Measurements from ENCODE around the gene IGSF9.

Gene IGSF9, protein sequence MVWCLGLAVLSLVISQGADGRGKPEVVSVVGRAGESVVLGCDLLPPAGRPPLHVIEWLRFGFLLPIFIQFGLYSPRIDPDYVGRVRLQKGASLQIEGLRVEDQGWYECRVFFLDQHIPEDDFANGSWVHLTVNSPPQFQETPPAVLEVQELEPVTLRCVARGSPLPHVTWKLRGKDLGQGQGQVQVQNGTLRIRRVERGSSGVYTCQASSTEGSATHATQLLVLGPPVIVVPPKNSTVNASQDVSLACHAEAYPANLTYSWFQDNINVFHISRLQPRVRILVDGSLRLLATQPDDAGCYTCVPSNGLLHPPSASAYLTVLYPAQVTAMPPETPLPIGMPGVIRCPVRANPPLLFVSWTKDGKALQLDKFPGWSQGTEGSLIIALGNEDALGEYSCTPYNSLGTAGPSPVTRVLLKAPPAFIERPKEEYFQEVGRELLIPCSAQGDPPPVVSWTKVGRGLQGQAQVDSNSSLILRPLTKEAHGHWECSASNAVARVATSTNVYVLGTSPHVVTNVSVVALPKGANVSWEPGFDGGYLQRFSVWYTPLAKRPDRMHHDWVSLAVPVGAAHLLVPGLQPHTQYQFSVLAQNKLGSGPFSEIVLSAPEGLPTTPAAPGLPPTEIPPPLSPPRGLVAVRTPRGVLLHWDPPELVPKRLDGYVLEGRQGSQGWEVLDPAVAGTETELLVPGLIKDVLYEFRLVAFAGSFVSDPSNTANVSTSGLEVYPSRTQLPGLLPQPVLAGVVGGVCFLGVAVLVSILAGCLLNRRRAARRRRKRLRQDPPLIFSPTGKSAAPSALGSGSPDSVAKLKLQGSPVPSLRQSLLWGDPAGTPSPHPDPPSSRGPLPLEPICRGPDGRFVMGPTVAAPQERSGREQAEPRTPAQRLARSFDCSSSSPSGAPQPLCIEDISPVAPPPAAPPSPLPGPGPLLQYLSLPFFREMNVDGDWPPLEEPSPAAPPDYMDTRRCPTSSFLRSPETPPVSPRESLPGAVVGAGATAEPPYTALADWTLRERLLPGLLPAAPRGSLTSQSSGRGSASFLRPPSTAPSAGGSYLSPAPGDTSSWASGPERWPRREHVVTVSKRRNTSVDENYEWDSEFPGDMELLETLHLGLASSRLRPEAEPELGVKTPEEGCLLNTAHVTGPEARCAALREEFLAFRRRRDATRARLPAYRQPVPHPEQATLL

DNA sequence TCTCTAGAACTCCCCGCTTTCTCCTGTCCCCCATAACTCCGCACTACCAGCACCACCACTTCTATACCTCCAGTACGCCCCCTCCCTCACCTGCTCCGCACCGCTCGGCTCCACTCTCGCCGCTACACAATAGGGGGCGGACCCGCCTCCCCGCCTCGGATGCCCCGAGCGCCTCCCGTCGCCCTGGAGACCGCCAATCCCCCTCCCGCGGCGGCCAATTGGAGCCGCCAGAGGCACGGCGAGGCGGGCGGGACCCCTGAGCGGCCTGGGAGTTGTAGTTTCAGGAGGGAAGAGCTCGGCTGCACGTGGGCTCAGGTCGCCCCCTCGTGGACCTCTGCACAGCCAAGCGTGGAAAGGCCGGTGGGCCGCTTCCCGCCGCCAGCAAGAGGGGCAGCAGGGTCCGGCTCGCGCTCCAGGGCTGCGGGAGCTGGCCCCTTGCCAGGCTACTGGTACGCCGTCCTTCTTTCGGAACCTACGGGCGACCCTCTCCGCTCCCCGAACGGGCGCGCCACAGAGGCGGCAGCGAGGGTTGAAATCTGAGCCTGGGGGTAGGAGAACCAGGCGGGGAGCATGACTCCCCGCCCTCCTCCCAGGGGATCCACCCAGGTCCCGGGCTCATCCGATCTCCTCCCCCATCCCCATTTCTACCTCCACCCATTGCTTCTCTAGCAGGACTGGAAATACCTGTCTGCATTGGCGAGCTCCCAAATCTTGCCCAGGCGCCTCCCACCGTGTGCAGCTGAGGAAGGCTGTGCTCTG lies at the start of gene IGSF9:
IGSF9 (minus strand) TSS at position 131 of the 759 bp plus-strand sequence. CDS start 2,159 bp downstream, outside the sequence.
- DNase-seq (ENCODE audit: low read depth), result peak; percentile 65

DNA sequence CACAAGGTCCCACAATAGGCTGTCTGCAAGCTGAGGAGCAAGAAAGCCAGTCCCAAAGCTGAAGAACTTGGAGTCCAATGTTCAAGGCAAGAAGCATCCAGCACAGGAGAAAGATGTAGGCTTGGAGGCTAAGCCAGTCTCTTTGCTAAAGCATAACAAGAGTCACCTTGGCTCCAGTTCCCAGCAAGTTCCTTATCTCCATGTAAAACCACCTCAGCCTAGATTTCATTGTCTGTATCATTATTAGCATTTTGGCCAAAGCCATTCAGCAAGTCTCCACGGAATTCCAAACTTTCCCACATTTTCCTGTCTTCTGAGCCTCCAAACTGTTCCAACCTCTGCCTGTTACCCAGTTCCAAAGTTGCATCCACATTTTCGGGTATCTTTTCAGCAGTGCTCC lies 49.5 kb upstream of the IGSF9 start:
- no peak for DNase-seq (ENCODE audit: low read depth)

DNA sequence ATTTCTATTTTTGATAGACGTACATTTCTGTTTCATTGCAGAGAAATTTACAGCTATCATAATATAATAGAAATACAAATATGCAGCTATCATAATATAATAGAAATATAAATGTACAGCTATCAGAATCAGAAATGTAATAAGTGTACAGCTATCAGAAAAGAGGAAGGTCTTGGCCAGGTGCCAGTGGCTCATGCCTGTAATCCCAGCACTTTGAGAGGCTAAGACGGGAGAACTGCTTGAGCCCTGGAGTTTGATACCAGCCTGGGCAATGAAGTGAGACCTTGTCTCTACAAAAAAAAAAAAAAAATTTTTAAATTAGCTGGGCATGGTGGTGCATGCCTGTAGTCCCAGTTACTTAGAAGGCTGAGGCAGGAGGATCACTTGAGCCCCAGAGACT lies 48.5 kb upstream of the IGSF9 start:
- no peak for DNase-seq (ENCODE audit: low read depth)

DNA sequence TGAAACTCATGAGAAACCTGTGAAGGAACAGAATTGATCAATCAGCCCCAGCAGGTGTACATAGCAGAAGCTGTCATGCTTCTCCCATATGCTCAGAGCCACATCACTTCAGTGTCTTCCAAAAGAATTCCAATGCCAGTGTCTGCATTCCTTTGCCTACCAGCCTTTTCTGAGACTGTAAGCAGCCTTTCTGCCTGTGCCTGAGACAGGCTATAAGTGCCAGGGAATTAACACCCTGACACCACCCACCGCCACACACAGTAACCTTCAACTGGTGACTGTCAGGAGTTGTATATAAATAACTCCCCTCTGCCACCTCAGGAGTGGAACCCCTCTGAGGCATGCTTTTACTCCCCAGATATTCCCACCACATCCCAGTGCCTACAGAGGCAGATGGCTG lies 46.7 kb upstream of the IGSF9 start:
- DNase-seq (ENCODE audit: low read depth), result no peak

DNA sequence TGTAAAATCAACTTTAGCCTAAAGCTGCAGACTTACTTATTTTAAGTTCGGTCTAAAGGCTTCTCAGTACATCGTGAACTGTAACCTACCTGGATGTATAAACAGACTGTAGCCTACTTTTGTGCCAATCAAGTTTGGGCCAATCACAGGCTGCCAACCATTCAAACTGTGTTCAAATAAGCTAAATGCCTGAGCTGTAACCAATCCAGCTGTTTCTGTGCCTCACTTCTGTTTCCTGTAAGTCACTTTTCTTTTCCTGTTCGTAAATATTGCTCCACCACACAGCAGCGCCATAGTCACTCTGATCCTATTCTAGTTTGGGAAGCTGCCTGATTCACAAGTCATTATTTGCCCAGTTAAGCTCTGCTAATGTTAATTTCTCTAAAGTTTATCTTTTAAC lies 46.1 kb upstream of the IGSF9 start:
- no peak for DNase-seq (ENCODE audit: low read depth)

DNA sequence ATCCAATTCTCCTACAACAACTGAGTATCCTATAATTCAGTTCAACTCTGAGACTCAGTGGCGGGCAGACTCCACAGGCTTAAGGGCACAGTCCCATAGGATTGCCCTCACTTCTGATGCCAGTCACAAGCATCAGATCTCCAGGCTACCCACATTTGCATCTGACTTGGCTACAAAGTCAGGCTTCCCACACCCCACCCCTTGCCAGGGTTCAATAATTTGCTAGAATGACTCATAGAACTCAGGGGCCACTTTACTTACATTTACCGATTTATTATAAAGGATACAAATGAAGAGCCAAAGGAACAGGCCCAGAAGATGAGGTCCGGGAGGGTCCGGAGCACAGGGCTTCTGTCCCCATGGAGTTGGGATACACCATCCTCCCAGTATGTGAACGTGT lies 44.6 kb upstream of the IGSF9 start:
- no peak for DNase-seq (ENCODE audit: low read depth)

DNA sequence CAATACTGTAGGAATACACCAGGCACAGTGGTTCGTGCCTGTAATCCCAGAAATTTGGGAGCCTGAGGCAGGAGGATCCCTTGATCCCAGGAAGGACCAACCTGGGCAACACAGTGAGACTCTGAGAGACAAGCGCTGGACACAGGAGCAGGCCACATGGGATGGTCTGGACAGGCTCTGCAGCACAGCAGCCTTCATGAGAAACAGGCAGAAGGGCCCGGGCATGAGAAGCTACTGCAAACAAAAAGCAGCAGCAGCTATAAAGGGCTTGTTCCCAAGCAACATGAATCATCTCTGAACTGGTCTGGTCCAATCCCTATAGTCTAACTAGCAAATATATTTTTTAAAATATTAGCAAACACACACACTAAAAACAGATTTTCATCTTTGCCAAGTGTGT lies 44.2 kb upstream of the IGSF9 start:
- DNase-seq (ENCODE audit: low read depth), result no peak

DNA sequence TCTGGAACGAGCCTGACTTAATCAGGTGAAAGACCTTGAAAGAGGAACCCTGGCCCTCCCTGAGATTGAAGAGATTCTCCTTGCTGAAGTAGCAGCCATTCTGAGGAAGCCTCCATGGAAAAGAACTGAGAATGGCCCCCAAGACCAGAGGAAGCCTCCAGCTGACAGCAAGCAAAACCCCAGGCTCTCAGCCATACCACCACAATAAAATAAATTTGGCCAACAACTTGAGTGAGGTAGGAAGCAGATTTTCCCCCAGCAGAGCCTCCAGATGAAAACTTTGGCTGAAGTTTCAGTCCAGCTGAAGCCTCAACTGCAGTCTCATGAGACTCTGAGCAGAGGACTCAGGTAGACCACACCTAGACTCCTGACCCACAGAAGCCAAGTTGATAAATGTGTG lies 42.6 kb upstream of the IGSF9 start:
- no peak for DNase-seq (ENCODE audit: low read depth)

DNA sequence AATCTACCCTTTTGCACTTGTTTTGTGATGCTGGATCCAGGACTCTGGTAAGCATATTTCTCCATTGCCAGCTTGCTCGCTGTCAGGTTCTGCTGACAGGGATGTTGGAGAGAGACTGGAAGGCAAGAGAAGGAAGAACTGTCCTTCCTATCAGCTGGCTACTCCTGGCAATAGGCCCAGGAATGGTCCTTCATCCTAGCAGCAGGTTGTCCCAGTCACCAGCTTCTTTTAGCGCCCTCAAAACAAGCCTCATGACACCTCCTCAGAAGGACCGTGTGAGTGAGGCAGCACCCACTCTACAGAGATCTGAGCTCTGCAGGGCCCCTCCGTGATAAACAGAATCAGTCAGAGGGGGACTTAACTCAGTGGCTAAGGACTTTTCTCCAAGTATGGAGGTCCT lies 41.8 kb upstream of the IGSF9 start:
- no peak for DNase-seq (ENCODE audit: low read depth)

DNA sequence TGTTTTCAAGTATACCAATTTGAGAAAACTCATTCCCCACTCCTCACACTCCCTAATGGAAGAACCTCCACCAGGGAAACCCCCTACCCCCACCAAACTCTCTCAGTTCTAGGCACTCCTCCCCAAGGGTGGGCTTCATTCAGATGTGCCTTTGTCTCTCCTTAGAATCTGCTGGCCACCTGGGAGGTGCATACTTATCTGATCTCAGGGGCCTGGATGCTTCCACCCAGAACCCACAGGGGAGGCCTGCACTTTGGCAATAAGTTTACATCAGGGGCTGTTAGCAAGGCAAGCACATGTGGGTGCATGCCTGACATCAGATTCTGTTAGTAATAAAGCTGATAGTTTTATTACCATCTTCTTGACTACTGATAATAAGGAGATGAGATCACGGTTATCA lies 41.1 kb upstream of the IGSF9 start:
- DNase-seq (ENCODE audit: low read depth), result no peak

DNA sequence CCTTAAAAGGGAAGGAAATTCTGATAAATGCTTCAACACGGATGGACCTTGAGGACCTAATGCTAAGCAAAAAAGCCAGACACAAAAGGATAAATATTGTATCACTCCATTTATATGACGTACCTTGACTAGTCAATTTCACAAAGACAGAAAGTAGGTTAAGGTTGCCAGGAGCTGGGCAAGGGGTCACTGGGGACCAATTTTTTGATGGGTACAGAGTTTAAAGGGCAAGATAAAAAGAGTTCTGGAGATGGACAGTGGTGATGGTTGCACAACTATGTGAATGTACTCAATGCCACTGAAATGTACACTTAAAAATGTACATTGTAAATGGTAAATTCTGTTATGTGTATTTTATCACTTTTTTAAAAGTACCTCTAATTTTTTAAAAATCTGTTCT lies 40.7 kb upstream of the IGSF9 start:
- DNase-seq (ENCODE audit: low read depth), result no peak

DNA sequence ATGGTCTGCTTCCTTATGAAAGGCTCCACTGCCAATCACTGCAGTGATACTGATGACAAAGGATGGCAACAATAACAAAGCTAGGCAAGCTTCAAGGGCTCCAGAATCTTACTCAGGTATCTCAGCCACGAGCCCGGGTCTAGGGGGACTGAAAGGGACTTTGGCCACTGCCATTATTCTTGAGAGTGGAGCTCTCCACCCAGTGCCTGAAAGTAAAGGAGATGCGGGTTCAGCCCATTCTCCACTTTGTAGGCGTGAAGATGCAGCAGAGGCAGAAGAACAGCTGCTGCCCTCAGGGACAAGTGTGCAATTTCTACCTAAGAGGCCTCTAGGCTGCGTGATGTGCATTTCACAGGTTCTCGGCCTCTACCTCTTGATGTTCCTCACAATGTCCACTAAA lies 40.1 kb upstream of the IGSF9 start:
- no peak for DNase-seq (ENCODE audit: low read depth)

DNA sequence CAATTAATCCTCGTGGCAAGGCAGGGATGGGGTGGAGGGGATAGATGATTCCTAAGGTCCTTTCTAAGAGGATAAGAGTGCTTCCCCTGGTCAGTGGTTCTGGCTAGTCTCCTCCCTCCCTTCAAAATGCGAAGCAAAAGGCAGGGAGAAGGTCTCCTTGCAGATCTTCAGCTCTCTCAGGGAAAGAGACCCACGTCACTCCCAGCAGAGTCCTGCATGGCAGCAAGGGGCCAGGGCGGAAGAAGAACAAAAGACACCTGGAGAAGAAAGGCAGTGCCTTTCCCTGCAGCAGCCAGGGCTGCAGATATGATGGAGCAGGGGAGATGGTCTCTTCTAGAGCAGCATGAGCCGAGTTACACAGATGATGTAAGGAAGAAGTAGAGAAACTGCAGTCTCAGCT lies 38.3 kb upstream of the IGSF9 start:
- DNase-seq (ENCODE audit: low read depth), result no peak

DNA sequence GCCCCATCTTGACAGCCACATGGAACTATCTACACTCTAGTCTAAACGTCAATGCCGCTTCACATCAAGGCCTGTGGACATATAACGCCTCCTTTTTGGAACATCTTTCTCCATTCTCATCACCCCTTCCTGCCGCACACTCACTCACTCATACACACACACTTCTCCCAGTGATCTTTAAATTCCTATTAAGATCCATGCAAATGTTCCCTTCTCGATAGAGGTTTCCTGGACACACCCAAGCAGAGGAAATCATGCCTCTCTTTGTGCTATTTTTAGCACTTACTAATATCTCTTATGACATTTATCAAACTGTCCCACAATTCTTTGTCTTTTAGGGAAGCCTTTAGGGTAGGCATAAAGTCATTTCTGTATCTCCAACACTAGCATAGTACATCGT lies 36.9 kb upstream of the IGSF9 start:
- no peak for DNase-seq (ENCODE audit: low read depth)

DNA sequence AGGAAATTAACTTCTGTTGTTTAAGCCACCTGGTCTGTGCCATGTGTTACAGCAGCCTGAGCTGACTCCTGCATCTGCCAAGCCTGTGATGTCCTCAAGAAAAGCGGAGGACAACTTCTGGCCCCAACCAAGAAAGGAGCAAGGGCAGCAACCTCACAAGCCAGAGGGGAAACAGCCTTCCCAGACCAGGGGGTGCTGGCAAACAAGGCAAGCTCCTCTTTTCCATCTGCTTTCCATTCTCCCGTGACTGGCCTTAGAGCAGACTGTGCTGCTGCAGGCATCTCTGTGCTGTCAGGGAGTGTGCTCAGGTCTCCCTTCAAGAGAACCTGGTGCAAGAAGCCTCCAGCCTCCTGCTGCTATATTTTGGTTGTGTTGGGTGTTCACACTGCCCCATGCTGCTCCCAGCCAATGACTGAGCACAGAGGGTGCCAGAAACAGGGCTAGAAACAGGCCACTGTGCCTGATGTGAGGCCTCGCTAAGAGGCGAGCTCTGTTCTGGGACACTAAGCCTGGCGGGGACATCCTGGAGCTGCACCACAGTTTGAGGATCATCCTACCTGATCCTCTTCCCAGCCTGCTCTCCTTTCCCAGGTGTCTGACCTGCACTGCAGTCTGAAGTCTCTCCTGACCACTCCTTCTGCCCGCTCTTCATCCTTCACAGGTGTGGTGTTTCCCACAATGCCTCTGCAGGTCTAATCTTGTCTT lies 36.1 kb upstream of the IGSF9 start:
- DNase-seq (ENCODE audit: low read depth), result no peak

DNA sequence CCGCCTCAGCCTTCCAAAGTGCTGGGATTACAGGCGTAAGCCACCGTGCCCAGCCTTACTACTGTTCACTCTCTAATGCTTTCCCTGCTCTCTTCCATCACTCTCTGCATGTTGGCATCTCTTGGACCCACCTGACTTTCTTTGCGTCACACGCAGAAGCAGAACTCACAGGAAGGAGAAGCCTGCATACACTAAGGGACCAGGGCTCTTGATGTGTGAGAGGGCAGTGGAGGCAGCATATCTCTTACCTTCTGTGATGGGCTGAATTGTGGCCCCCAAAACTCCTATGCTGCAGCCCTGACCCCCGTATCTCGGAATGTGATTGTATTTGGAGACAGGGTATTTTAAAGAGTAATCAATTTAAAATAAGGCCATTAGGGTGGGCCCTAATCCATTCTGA lies 35.4 kb upstream of the IGSF9 start:
- DNase-seq (ENCODE audit: low read depth), result no peak

DNA sequence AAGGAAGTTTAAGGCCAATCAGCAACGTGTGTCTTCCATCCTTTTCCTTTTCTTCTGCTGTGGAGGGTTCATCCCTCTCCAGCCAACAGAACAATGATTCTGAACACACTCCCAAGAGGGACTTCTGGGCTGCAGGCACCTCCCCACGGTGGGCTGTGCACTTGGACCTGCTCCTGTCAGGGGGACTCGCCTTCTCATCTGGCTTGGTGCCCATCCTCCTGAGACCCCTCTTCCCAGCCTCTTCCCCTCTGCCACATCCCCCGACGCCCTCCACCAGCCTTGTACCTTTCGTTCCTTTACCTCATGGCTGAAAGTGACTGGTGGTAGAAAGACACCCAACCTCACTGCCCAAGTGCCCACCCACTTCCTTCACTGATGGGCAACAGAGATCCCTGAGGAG lies 34.7 kb upstream of the IGSF9 start:
- no peak for DNase-seq (ENCODE audit: low read depth)

DNA sequence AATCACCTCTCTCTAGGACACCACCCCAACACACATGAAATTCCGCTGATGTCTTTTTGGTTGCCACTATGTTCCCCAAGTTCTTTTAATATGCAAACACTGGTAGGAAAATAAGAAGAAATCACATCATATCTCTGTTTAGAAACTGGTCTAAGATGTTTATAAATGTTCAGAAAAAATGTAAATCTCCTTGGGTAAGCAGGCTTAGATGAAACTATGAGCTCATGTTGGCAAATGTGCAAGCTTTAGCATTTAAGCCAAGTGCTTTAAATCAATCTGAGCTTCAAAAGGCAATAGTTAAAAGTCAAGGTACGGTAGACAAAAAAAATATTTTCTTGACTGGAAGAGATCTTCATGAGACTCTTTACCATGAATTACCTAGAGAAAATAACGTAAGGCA lies 33.8 kb upstream of the IGSF9 start:
- DNase-seq (ENCODE audit: low read depth), result no peak

DNA sequence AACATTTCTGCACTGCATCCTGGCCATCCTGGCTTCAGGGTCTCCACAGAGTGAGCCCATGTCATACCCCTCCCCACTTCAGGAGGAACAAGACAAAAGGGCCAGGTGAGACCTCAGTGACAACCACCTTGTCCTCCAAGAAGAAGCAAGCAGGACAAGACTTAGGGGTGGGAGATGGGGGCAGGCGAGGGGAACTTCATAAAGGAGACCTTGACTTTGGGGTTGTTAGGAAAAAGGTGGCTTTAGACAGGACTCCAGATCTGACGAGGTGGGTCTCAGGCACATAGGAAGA lies 32.6 kb upstream of the IGSF9 start:
- DNase-seq (ENCODE audit: low read depth), result no peak

DNA sequence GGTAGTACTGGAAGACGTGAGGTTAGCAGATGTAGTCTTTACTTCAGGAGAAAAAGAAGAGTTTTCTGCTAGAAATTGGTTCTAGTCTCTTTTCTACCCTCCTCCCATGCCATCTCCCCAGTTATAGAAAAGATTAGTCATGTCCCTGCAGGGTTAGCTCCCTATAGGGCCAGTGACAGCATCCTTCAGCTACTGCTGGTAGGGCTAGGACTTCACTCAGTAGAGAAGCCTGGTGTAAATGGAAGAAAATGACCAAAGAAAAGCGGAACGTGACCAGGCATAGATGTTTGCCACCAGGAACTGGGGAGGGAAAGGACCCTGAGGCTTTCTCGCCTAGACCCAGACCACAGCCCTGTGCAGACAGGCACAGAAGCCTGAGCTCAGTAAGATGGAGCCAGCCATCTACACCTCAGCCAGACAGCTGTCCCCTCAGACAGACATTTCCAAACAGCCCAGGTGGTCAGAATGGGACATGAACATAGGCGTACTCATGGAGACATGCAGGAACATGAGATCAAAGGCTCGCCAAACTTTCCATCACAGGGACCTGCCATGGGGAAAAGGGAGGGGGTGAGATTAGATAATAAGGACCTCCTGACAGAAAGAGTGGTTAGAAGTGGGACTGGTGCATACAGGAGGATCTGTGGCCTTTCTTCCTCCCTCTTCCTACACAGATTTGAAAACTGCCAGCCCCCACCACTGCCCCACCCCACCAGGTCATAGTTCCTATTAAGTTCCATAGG lies 32.1 kb upstream of the IGSF9 start:
- DNase-seq (ENCODE audit: low read depth), result no peak

Data from activated T-cell treated with anti-CD3 and anti-CD28 coated beads for 1 hour (primary cell).